ENCODE measurements around the gene SYNGR3. TPM values are rescaled to one million over a fixed set of nuclear protein-coding genes. Genes with fewer than 3 reads are reported as not detected.
"Not testable (repeated sequence)": the region's sequence is repeated elsewhere in the genome, so short reads cannot be mapped to it uniquely, and the experiment has no call there.

SYNGR3 gene
- total RNA-seq, 1 donor from 2014 or later: 0.32 TPM

GRCh38 chr16:2033909-2034695 lies 44.3 kb downstream of the SYNGR3 start:
- intact Hi-C loops (cut with DNase I): not testable (repeated sequence)

GRCh38 chr16:2034696-2035430 lies 45.1 kb downstream of the SYNGR3 start:
- DNase-seq (no peak), ATAC-seq (ENCODE audit: poor library complexity) (no peak)
- intact Hi-C loops (cut with DNase I): no loop called here

More at GRCh38 chr16:2033909-2034695, 44.3 kb downstream of the SYNGR3 start:
- ATAC-seq (ENCODE audit: poor library complexity); DNase-seq: not testable (repeated sequence)

GRCh38 chr16:2035431-2036199 lies 45.8 kb downstream of the SYNGR3 start:
- intact Hi-C loops (cut with DNase I): no loop called here
- peak; percentile 9 for ATAC-seq (ENCODE audit: poor library complexity)
- DNase-seq: peak; percentile 84

- DNase-seq (no peak), ATAC-seq (ENCODE audit: poor library complexity) (no peak)
- intact Hi-C loops (cut with DNase I): no loop called here
These were observed 46.6 kb downstream of the SYNGR3 start for GRCh38 chr16:2036200-2036966.

GRCh38 chr16:2037115-2037514 lies 47.3 kb downstream of the SYNGR3 start:
- intact Hi-C loops (cut with DNase I): no loop called here
- ATAC-seq (ENCODE audit: poor library complexity) (no peak), DNase-seq (no peak)

GRCh38 chr16:2037647-2038381 lies 48.0 kb downstream of the SYNGR3 start:
- DNase-seq (no peak), ATAC-seq (ENCODE audit: poor library complexity) (no peak)
- intact Hi-C loops (cut with DNase I): no loop called here

GRCh38 chr16:2038382-2039231 lies 48.8 kb downstream of the SYNGR3 start:
- intact Hi-C loops (cut with DNase I): no loop called here
- peak; percentile 3 for ATAC-seq (ENCODE audit: poor library complexity)
- peak; percentile 71 for DNase-seq

- intact Hi-C loops (cut with DNase I): no loop called here
- ATAC-seq (ENCODE audit: poor library complexity) (peak; percentile 51), DNase-seq (peak; percentile 92)
These were observed 49.7 kb downstream of the SYNGR3 start for GRCh38 chr16:2039274-2040031.

- ATAC-seq (ENCODE audit: poor library complexity): peak; percentile 0
- peak; percentile 60 for DNase-seq
- intact Hi-C loops (cut with DNase I): no loop called here
These were observed 50.4 kb downstream of the SYNGR3 start for GRCh38 chr16:2040041-2040786.

- intact Hi-C loops (cut with DNase I): no loop called here
- peak; percentile 0 for ATAC-seq (ENCODE audit: poor library complexity)
These were observed 51.2 kb downstream of the SYNGR3 start for GRCh38 chr16:2040787-2041522.

GRCh38 chr16:2042171-2042985 lies 52.6 kb downstream of the SYNGR3 start:
- peak; percentile 80 for DNase-seq
- ATAC-seq (ENCODE audit: poor library complexity): peak; percentile 63
- intact Hi-C loops (cut with DNase I): no loop called here

More at GRCh38 chr16:2040787-2041522, 51.2 kb downstream of the SYNGR3 start:
- DNase-seq: no peak

- no peak for ATAC-seq (ENCODE audit: poor library complexity)
- intact Hi-C loops (cut with DNase I): no loop called here
- no peak for DNase-seq
These were observed 53.4 kb downstream of the SYNGR3 start for GRCh38 chr16:2042986-2043666.
